Activated T-cell treated with anti-CD3 and anti-CD28 coated beads for 4 hours (primary cell): ENCODE measurements around the gene MESD.

ENCODE experiments used
- DNase-seq: peaks from one replicate; pipeline ENCODE4 v3.0.0-alpha.2; 2020

MESD gene

DNA sequence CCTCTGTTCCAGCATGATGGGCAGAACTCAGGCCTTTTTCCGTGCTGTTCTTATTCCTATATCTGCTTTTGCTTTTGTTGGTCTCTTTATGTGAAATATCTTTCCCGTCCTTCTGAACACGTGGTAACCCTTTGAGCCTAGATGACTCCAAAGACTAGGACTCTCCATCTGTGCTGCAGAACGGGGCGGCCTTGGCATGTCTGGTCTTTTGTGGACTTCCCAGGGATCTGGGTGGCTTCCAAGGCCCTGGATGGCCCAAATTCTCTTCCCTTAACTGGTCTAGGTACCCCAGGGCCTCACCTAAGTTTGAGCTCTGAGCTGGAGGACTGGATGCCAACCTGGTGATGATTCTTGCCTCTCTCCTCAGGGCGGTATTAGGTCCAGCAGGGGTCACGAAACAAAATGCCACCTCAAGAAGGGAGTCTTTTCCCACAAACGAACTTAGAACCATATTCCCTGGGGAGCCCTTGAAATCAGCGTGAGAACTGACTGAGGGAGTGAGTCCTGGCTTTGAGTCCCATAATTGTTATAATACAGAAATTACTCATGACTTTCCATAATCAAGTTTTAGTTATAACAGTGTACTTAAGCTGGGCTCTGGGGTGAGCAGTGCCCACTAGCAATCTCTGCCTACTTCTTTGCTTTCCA is 25.0 kb upstream of the MESD start:
- DNase-seq: no peak

DNA sequence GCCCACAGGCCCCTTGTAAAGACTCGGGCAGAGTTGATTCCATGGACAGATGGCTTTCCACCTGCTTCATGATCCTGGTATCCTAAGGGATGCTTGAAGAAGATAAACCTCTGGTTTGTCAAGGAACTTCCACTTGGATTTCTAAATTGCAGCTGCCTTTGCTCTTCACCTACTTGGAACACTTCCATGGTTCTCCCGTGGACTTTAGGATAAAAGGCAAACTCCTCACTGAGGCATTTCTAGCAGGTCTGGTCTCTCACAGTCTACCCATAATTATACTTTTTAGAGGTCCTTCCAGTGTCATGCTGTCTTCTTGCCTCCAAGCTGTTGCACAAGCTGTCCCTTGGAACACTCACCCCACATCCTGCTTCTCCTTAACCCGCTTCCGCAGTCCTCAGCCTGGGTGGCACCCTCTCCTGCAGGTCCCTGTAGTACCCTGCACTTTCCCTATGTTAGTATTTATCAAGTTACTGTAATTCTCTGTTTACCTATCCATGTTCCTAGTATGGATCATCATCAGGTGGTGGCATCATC is 23.8 kb upstream of the MESD start:
- DNase-seq: no peak

DNA sequence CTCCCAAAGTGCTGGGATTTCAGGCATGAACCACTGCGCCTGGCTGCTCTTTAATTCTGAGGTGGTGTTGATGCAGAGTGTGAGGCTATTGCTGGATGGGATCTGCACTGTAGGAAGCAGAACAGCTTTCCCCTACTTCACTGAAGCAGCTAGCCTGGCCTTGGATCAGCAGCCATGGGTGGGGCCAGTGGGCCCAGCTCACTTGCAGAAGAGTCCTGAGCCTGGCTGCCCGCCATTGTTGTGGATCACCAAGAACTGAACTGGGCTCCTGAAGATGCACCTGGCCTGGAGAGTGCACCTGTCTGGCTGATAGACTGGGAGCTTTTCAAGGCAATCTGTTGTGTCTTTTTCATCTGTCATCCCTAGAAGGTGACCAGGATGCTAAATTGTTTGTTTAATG is 23.0 kb upstream of the MESD start:
- no peak for DNase-seq

DNA sequence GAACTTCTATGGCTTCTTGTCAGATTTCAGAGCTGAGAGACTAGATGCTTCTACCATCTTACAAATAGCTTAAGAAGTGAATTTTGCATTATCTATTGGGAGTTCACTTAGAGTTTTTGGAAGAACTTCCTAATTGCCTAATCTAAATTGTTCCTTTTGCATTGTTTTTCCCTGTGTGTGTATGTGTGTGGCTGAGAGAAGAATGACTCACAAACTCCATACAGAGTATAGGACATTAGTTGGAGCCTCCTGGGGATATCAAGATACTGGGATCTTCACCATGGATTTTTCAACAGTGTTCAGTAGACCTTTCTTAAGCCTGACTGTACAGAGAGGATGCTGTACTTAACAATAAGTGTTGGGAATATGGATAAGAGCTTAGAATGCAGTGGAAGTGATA is 22.0 kb upstream of the MESD start:
- DNase-seq: no peak

DNA sequence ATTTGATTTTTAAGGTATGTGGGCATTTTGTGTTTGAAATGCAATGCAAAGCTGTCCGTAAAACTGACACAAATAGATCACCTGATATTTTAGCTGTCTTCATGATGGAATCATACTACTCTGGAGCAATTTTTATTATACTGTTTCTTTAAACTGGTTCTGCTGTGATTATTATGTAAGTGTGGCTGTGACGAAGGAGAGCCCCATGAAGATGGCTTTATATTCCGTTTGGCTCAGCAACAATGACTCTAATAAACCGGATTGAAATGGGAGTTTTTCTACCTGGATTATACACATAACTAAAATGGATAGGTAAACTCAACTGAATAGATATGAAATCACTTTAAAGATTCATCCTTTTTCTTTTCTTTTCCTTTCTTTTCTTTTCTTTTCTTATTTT is 20.5 kb upstream of the MESD start:
- no peak for DNase-seq

DNA sequence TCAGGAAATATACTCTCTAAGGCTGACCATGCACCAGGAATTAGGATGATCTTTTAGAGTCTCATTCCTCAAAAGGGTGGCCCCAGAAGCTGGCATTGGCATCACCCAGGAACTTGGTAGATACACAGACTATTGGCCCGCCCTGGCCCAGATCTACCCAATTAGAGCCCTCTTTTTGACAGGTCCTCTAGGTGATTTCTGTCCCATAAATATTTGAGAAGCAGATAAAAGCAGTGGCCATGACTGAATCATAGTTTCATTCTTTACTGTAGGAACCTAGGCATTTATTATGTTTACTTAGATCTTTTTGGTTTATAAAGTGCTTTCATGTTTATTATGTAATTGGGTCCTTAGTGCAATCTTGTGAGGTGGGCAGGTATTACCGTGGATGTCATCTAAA is 18.7 kb upstream of the MESD start:
- no peak for DNase-seq

DNA sequence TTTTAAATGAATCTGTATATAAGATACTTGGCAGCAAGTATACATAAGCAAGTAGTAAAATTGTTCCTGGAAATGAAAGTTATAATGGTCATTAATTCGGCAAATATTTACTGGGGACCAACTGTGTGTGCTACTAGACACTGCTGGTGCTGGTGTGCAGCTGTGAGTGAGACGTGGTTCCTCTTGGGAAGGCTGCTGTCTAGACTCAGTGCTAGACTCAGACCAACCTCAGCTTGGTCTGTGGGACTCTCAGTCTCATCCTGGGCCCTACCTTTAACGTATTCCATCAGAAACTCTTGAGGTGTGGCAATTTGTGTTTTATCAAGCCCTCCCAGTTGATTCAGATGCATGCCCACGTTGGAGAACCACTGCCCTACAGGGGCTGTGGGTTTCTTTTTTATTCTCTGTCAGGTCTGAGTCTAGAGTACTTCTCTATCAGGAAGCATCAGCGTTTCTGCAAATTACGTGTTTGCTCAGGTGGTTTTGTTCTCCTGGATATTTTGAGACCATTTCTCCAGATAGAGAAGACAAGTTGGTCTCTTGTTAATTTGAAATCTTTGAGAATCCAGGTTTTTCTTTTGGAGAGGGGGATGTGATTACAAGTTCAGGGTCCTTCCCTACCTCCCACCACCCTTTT is 17.9 kb upstream of the MESD start:
- DNase-seq: no peak

DNA sequence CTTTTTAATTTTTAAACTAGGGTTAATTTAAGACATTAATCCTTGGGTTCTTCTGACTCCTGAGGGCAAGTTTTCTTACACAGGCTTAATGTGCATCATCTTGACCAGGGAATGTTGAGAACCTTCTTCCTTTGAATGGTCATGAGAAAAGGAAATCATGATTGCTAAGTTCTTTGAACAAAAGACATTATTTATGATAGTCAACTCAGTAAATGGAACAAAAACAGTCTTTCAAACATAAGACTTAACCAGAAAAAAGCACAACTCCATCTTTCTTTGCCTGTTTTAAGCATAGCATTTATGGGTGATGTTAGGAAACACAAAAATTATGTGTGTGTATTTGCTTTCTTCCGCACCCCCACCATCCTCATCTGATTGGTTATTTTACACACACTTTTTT is 16.5 kb upstream of the MESD start:
- DNase-seq: no peak

DNA sequence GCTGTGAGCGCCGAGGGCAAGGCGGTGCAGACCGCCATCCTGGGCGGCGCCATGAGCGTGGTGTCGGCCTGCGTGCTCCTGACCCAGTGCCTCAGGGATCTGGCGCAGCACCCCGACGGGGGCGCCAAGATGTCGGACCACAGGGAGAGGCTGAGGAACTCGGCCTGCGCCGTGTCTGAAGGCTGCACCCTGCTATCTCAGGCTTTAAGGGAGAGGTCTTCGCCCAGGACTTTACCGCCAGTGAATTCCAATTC is 13.4 kb upstream of the MESD start:
- no peak for DNase-seq

DNA sequence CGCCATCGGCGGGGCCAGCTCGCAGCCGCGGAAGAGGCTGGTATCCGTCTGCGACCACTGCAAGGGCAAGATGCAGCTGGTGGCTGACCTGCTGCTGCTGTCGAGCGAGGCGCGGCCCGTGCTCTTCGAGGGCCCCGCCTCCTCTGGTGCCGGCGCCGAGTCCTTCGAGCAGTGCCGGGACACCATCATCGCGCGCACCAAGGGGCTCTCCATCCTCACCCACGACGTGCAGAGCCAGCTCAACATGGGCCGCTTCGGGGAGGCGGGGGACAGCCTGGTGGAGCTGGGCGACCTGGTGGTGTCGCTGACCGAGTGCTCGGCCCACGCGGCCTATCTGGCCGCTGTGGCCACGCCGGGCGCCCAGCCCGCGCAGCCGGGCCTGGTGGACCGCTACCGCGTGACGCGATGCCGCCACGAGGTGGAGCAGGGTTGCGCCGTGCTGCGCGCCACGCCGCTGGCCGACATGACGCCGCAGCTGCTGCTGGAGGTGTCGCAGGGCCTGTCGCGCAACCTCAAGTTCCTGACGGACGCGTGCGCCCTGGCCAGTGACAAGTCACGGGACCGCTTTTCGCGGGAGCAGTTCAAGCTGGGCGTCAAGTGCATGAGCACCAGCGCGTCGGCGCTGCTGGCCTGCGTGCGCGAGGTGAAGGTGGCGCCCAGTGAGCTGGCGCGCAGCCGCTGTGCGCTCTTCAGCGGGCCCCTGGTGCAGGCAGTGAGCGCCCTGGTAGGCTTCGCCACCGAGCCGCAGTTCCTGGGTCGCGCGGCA is 12.9 kb upstream of the MESD start:
- DNase-seq: no peak

DNA sequence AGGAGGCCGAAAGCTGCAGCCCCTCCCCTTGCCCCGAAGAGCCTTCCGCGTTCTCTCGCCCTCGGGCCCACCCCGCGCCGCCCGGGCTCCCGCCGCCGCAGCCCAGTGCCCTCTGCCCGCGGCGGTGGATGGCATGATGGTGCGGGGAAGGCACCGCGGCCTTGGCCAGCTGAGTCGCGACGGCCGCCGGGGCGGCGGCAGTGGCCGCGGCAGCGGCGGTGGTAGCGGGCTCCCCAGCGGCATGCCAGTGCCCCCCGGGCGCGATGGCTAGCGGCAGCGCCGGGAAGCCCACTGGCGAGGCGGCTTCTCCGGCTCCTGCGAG is 12.4 kb upstream of the MESD start:
- DNase-seq: no peak

DNA sequence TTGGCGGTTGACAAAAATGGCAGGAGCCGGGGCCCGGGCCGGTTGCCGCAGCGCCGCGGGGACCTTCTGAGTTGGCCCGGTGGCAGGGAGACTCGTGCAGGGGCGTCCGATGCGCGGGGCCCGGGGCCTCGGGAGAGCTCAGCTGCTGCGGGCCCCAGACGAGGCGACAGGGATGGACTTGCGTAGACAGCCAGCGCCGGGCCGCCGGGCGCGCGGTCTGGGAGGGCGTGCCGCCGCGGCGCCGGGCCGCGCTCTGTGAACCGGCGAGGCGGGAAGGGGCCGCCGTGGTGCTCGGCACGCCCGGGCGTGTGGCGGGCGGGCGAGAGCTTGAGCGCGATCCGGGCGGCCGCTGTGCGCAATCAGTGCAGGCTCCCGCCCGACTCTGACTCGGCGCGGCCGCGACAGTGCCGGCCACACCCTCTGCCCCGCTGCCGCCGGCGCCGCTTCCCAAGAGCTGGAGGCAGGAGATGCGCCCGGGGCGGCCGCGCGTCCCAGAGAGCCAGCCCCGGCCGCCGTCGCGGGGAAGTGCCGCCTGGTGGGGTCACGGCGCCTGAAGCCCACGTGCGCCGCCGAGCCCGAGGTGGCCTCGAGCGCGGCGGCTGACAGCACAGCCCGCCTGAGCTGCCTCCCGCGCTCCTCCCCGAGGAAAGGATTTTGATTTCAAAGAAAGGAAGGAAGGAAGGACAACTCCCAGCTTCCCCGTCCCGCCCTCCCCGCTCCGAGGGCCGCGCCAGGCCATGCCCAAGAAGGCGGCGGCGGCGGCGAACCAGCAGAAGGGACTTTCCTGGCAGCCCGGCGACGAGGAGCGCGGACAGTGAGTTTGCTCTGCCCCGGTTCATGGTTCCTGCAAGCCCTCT is 11.8 kb upstream of the MESD start:
- no peak for DNase-seq

DNA sequence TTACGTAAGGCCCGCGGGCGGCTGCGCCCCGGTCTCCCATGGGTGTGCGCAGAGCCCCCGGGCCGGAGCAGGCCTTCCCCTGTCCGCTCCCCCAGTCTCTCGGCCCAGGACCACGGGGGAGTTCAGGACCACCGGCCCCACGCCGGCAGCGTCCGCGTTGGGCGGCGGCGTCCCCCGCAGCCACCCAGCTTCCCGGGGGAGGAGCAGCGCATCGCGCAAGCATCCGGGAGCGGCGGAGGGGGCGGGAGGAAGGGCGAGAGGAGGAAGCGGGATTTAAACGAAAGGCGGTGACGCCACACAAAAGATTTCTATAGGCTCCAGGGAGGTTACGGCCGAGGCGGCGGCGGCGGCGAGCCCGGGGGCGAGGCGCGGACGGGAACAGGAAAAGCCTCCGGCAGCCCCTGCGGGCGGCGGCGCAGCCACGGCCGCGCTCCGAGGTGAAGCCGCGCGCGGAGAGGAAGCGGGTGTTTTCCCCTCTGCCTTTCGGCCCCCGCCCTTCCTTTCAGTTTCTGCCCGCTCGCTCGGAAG is 11.1 kb upstream of the MESD start, which contains the start of gene TLNRD1:
TSS of gene TLNRD1 (plus strand) at position 300 of the 528 bp plus-strand sequence. CDS start 1,349 bp downstream, outside the sequence.
- DNase-seq: peak; percentile 71

DNA sequence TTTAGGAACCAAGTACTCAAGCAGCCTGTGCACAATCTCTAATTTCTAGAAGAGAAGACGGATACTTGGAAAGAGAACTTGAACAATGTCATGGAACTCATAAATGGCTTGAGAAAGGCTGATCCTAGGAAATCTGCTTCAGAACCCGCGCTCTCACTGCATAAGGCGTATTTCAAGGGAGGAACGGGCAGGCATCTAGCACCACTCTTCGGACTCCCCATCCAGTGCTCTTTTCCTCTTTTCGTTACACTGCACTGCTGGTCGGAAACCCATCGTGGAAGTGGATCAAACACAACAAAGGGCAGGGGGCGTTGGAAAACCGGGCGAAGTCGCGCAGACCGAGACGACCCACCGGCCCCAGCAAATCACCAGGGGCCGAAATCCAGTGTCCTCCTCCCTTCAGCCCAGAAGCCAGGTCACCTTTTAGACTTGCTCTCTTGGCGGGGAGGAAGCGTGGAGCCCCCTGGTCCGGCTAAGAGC is 10.6 kb upstream of the MESD start:
- no peak for DNase-seq

DNA sequence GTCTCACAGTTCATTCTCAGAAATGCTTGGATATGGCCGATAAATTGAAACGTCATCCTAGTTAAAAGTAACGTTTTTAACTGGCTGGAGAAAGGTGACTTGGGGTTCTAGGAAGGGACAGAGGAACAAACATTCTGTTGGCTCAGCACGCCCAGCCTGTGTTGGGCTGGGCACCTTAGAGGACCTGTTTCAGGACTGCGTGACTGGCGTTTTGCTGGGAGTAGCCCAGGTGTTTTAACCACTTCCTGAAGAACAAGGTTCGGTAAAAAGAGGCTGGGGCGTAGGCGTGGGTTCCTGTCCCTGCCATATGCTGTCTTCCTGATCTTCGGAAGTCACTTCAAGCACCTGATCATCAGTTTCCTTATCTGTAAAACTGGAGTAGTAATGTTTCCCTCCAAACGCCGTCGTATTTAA is 10.0 kb upstream of the MESD start:
- DNase-seq: peak; percentile 35

DNA sequence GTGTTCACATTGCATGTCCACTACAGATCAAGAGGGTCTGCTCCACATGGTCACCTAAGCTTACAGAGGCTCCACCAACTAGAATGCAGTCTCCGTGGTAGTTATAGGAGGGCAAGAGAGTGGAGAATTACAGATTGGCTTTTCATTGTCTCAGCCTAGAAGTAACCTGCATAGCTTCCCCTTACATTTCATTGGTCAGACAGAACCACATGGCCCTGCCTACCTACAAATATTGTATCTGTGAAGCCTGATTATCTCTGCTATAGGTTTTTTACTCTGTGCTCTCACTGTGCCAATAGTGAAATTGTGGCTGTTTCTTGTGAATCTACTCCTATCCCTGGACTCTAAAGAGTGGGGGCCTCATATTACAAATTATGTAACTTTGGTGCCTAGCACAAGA is 8.6 kb upstream of the MESD start:
- no peak for DNase-seq

DNA sequence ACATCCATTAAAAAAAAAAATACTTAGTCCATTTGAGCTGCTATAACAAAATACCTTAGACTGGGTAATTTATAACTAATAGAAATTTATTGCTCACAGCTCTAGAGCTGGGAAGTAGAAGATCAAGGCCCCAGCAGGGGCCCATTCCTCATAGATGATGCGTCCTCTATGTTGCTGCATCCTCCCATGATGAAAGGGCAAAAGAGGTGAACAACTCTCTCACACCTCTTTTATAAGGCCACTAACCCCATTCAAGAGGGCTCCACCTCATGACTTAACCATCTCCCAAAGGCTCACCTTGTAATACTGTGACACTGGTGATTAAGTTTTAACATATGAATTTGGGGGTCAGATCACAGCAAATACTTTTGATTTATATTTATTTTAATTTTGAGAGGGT is 8.1 kb upstream of the MESD start:
- DNase-seq: no peak

DNA sequence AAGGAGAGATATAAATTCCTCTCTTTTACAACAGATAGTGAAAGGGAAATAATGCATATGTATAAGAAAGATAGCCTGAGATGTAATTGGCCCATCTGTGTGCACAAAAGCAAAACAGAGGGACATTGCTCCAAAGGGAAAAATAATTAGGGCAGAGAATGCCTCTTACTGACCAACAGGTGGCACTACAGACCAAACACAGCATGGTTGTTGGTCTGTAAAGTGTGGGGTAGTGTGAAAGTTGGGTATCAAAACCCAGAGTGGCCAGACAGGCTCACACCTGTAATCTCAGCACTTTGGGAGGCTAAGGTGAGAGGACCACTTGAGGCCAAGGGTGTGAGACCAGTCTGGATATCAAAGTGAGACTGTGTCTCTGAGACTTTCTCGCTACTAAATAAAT is 6.6 kb upstream of the MESD start:
- no peak for DNase-seq

DNA sequence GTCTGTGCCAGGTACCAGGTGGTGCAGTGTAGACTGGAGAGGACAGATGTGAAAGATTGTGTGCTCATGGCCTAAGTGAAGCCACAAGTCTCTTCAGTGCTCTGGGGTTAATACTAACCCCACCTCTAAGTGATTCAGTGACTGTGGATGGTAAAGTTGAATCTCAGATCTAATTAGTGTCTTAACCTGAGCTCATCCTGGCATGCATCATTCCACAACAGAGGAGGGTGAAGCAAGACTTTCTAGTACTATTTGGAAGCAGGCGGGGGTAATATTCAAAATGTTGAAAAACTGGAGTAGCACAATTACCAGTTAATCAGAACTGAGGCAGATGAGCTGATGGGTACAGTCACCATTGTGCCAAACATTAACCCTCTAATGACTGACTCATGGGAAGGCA is 2.8 kb upstream of the MESD start:
- DNase-seq: no peak

DNA sequence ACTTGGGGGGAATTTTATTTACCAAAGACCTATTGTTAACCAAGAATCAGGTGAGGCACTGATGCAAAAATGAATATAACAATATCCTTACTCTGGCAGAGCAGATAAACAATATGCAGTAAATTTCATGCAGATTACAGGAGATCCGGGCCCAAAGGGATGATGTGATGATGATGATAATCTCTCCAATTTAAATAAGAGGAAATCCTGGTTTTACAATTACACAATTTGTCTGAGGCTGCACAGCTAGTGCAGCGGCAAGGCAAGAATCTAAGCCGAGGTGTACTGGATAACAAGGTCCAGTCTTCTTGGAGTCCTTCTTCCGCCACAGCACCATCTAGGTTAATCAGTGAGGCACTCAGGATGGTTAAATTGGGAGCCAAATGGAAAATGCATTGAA is 2.4 kb upstream of the MESD start:
- no peak for DNase-seq

DNA sequence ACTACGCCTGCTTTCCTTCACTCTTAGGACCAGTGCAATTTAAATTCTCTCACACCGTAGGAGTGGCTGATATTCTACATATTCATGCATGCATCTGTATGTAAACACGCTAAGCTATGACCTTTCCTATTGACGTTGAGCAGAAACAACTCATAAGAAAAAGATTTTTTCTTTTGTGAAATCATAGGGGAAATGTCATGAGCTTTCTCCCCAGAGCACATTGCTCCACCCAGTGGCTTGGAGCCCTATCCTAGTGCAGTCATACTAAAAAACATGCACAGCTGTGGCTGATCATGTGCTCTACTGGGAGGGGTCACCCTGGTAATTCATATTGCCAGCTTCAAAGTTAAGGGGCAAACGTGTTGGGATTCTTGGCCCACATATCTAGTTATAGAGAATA is 1.8 kb upstream of the MESD start:
- DNase-seq: no peak

DNA sequence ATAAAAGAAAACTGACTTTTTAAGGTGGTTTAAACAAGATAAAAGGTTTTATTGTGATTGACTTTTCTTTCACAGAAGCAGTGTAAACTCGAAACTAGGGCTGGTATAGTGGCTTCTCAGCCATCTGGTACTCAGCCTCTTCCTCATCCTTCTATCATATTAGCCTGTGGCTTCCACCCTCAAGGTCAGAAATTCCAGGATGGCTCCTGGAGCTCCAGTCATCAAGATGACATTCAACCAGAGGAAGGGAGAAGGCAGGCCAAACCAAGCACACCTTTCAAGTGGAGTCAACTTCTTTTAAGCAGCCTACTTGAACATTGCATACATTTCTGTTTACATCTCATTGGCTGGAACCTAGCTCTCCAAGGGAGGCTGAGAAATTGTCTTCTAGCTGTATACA is 1.3 kb upstream of the MESD start:
- no peak for DNase-seq

DNA sequence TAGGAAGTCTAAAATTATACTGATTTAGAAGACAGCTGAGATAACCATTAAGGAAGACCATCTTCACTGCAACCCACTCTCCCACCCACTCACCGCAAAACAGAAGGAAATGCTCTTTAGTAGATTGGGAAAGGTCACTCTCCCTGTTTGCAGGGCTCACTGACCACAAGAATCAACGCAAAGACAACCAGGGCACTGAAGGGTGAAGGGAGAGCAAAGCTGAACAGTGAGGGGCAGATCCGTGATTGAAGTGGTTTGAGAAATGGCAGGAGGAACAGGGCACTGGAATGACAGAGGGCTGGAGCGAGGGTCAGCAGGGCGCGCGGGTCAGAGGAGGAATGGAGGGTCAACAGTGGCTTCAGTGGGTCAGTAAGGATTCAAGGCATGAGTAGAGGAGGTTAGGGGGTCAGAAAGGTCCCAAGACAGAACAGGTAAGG is 520 bp downstream of the MESD start:
- DNase-seq: no peak
